Measurements from ENCODE around the gene ASXL3.

Gene ASXL3

GRCh38 chr18:33584548-33585430 is 6.8 kb downstream of the ASXL3 start:
- no peak for DNase-seq

GRCh38 chr18:33585431-33585775 is 7.4 kb downstream of the ASXL3 start:
- no peak for DNase-seq

GRCh38 chr18:33588361-33588760 is 10.3 kb downstream of the ASXL3 start:
- no peak for DNase-seq

- no peak for DNase-seq
Observed at GRCh38 chr18:33593261-33593660, 15.2 kb downstream of the ASXL3 start.

- no peak for DNase-seq
Observed at GRCh38 chr18:33594799-33595198, 16.8 kb downstream of the ASXL3 start.

- DNase-seq = no peak
Observed at GRCh38 chr18:33596178-33596854, 18.3 kb downstream of the ASXL3 start.

GRCh38 chr18:33600846-33601245 is 22.8 kb downstream of the ASXL3 start:
- DNase-seq = no peak

- no peak for DNase-seq
Observed at GRCh38 chr18:33603454-33603853, 25.4 kb downstream of the ASXL3 start.

GRCh38 chr18:33605250-33605649 is 27.2 kb downstream of the ASXL3 start:
- no peak for DNase-seq

- DNase-seq = no peak
Observed at GRCh38 chr18:33606621-33607020, 28.6 kb downstream of the ASXL3 start.

- no peak for DNase-seq
Observed at GRCh38 chr18:33611525-33612135, 33.6 kb downstream of the ASXL3 start.

GRCh38 chr18:33612632-33613031 is 34.6 kb downstream of the ASXL3 start:
- no peak for DNase-seq

GRCh38 chr18:33616556-33616955 is 38.5 kb downstream of the ASXL3 start:
- DNase-seq = no peak

- no peak for DNase-seq
Observed at GRCh38 chr18:33627114-33627513, 49.1 kb downstream of the ASXL3 start.

- no peak for DNase-seq
Observed at GRCh38 chr18:33630476-33630875, 52.5 kb downstream of the ASXL3 start.

- no peak for DNase-seq
Observed at GRCh38 chr18:33641141-33641540, 63.1 kb downstream of the ASXL3 start.

GRCh38 chr18:33644494-33644893 is 66.5 kb downstream of the ASXL3 start:
- DNase-seq = no peak

- DNase-seq = no peak
Observed at GRCh38 chr18:33647365-33647764, 69.3 kb downstream of the ASXL3 start.

- no peak for DNase-seq
Observed at GRCh38 chr18:33652635-33653034, 74.6 kb downstream of the ASXL3 start.

- no peak for DNase-seq
Observed at GRCh38 chr18:33653231-33653630, 75.2 kb downstream of the ASXL3 start.

GRCh38 chr18:33656889-33657448 is 79.0 kb downstream of the ASXL3 start:
- DNase-seq = no peak

GRCh38 chr18:33660696-33661310 is 82.8 kb downstream of the ASXL3 start:
- no peak for DNase-seq

- no peak for DNase-seq
Observed at GRCh38 chr18:33664241-33664874, 86.3 kb downstream of the ASXL3 start.
